GM13976 (cell line): ENCODE results near the gene FOXA3.

Experiments
- DNase-seq: peaks from one replicate; pipeline ENCODE4 v3.0.0; 2012; ENCODE audit warnings: low spot score
- in situ Hi-C: fragments of 300-500 bp; cut with MboI; formaldehyde crosslinking; loops from one replicate; pipeline ENCODE4 v1.12.0; 2022; ENCODE audit warnings: low sequenced_read_pairs, mixed read lengths, inconsistent platforms; ENCODE audit not compliant: unreplicated experiment
- TF ChIP-seq, protein P1 (sequence below): IDR thresholded peaks from 2 replicates; pipeline ENCODE4 v1.5.1; 2012; ENCODE audit warnings: borderline replicate concordance, mild to moderate bottlenecking; ENCODE audit not compliant: insufficient read depth; ENCODE audit errors: extremely low read depth, missing control alignments, control extremely low read depth

Gene FOXA3

DNA sequence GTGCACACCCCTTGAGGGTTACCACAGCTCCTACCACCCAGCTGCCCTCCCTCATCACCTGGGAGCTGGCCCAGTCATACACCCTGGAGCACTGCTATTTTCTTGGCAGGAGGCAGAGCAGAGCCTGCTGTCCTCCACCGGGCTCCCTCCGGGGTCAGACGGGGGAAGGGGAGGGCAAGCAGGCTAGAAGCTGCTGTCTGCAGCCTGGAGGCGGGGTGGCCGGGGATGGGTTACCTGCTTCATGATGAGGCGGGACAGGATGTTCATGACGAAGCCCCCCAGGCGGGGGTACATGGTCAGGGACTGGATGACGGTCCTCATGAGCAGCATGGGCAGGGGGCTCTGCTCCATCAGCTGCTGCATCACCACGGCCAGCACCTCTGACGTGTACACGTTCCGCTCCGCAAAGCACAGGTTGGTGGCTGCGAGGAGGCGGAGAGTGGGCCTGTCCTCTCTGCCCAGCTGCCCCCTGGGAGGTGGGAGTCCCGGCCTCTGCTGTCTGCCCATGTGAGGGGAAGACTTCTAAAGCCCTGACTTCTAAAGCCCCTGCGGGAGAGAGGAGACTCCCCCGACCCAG, 46.3 kb upstream of the FOXA3 start:
- DNase-seq = no peak
- TF ChIP-seq, protein P1, sequence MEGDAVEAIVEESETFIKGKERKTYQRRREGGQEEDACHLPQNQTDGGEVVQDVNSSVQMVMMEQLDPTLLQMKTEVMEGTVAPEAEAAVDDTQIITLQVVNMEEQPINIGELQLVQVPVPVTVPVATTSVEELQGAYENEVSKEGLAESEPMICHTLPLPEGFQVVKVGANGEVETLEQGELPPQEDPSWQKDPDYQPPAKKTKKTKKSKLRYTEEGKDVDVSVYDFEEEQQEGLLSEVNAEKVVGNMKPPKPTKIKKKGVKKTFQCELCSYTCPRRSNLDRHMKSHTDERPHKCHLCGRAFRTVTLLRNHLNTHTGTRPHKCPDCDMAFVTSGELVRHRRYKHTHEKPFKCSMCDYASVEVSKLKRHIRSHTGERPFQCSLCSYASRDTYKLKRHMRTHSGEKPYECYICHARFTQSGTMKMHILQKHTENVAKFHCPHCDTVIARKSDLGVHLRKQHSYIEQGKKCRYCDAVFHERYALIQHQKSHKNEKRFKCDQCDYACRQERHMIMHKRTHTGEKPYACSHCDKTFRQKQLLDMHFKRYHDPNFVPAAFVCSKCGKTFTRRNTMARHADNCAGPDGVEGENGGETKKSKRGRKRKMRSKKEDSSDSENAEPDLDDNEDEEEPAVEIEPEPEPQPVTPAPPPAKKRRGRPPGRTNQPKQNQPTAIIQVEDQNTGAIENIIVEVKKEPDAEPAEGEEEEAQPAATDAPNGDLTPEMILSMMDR = no peak
- in situ Hi-C loops = no loop called here

DNA sequence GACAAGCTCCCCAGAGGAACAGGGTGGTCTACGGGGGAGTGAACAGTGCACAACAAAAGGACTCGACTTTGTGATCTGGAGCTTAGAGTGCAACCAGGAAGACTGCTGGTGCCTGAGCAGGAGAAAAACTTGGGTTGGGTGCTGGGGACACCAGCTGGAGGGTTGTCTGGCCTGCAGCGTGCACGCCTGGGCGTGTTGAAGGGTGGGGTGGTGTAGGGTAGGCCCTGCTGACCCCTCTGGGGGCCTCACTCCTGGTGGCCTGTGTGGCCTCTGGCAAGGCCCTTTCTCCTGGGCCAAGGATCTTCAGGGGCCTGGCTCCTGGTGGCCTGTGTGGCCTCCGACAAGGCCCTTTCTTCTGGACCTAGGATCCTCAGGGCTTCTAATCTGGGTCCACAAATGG, 44.4 kb upstream of the FOXA3 start:
- DNase-seq = no peak
- in situ Hi-C loops = no loop called here
- TF ChIP-seq, protein P1 = no peak

DNA sequence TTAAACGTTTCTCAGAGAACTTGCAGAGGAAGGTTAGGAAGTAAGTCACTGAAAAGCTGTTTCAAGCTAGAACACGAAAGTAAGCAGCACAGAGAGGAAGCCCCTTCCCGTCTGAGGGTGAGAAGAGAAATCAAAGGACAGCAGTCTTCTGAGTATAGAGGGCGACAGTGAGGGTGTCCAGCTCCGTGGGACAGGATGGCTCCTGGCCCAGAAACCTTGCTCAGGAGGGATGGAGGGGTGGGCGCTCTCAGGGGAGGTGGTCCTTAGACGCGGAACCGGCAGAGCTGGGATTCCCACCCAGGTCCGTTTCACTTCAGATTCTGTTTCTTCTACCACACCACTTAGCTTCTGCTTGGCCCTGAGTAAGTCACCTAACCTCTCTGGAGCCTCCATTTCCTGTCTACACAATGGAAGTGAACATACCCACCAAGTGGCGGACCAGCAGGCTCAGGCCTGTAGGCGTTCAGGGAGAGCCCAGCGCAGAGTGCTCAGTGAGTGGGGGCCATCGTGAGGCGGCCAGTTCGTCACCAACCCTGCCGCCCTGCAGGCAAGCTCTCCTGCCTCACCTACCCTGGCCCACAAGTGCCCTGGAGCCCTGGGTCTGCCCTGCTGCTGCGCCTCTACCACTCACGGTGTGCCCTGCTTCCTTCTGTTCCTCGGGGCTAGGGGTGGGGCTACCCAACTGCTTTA, 43.6 kb upstream of the FOXA3 start:
- in situ Hi-C loops = no loop called here
- TF ChIP-seq, protein P1 = no peak
- DNase-seq = no peak

DNA sequence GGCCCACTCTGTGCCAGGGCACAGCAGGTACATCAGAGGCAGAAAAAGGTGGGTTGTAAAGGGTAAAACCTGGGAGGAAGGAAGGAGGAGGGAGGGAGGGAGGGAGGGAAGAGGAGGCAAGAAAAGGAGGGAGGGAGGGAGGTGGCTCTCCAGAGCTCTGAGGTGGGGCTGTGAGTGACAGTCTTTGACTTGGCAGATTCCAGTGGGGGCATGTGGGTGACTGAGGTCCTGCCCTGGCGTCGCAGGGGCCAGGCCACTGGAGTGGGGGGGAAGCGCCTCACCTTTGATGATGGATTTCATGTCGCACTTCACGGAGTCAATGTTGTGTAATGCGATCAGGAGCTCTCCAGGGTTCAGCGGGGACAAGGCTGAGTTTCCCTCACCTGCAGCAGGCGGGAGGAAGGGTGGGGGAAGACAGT, 43.0 kb upstream of the FOXA3 start:
- TF ChIP-seq, protein P1 = no peak
- in situ Hi-C loops = no loop called here
- no peak for DNase-seq

DNA sequence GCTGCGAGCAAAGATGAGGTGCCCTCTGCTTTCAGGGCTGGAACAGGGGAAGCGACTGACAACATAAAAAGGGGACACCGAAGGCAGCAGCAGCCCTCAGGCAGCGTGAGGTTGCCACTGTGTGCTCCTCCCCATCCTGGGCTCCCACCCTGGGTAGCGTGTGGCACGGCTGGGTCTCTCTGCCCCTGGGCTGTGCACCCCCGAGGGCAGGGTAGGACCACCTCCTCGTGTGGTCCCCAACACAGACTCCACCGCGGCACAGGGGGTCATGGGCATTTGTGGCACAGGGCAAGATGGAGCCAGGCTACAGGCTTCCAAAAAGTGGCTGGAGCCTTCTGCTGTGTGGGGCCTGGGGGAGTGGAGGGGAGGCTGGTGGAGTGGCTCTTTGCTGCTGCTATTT, 42.6 kb upstream of the FOXA3 start:
- no peak for DNase-seq
- in situ Hi-C loops = no loop called here
- TF ChIP-seq, protein P1 = no peak

DNA sequence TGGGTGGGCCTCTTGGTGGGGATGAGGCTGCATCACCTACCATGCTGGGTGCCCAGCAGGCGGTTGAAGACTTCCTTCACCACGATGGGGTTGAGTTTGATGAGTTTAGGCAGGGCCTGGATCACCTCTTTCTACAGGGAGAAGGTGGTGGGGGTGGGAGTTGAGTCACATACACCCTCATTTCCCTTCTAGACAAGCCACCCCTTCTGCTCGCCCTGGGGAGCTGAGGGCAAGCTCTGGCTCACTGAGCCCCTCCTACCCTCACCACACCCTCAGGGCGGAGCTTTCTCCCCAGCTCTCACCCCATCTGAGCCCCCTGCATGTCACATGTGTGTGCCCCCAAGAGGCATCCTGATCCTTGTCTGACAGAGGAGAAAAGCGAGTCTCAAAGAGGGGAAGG, 41.4 kb upstream of the FOXA3 start:
- TF ChIP-seq, protein P1 = no peak
- no peak for DNase-seq
- in situ Hi-C loops = no loop called here
